OCI-LY7 (cell line): Measurements from ENCODE around the gene ZYG11A.

ENCODE experiments used
- CTCF ChIP-seq: fragments of 200-600 bp; sonication (generic); conservative IDR thresholded peaks from 2 replicates; pipeline ENCODE4 v1.5.1; 2014; ENCODE audit warnings: mild to moderate bottlenecking, antibody characterized with exemption, low read length, moderate library complexity, mixed read lengths
- EZH2phosphoT487 ChIP-seq: fragments of 200-600 bp; sonication (generic); IDR thresholded peaks from 2 replicates; pipeline ENCODE4 v1.6.1; 2018; ENCODE audit warnings: low read depth, borderline replicate concordance, mild to moderate bottlenecking, mixed run types, antibody characterized with exemption, low read length, moderate library complexity, mixed read lengths

DNA sequence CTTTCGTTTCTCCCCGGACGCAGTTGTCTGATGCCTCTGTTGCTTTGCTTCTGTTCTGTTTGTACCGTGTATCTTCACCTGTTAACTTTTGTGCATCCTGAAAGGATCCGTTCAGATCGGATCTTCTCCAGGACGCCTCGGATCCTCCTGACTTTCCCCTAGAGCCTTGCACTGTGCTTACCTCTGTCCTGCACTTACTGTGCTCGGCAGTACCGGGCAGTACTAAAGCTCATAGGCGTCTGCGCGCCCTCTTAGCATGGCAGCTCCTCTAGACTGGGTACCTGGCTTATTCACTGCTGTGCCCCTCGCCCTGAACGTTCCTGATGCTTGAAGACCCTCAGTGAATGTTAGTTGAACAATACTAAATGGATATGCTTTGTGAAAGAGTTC is 85.5 kb downstream of the ZYG11A start:
- TF ChIP-seq CTCF (no peak), EZH2phosphoT487 (no peak)
